ENCODE data around the gene MYL3. TPM values are rescaled to one million over a fixed set of nuclear protein-coding genes. Genes with fewer than 3 reads are reported as not detected.

MYL3 gene
- polyA plus RNA-seq, 4 donors: 21.8 to 29.0 (median 23.6) TPM

DNA sequence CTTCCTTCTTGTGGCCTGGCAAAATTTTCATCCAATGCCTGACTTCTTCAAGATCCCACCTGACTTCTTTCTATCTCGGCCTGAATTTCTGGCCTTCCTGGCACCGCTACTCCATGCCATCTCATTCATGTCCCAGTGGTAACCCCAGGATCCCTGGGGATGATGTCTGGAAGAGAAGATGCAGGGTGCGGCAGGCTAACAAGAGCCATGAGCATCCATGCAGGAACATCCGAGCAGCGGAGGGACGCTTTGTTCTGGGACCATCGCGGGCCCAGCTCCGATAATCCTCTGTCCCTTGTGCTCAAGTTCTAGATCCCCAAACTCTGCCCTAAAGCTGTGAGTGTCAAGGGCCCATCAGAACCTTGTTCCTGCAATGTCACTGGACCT, 10.9 kb downstream of the MYL3 start:
- no peak for DNase-seq (ENCODE audit: low read depth in 4 of 4, low spot score in 3 of 4)

- no peak for DNase-seq (ENCODE audit: low read depth in 4 of 4, low spot score in 3 of 4)
These were observed 11.6 kb downstream of the MYL3 start for GRCh38 chr3:46851364-46852333.

GRCh38 chr3:46850468-46850779, 12.8 kb downstream of the MYL3 start:
- no peak for DNase-seq (ENCODE audit: low read depth in 4 of 4, low spot score in 3 of 4)

GRCh38 chr3:46849686-46850467, 13.4 kb downstream of the MYL3 start:
- no peak for DNase-seq (ENCODE audit: low read depth in 4 of 4, low spot score in 3 of 4)

- DNase-seq (ENCODE audit: low read depth in 4 of 4, low spot score in 3 of 4): peak in 2 of 4 donors; percentile 43 to 64
These were observed 14.1 kb downstream of the MYL3 start for GRCh38 chr3:46849045-46849631.

GRCh38 chr3:46848271-46849044, 14.8 kb downstream of the MYL3 start:
- no peak for DNase-seq (ENCODE audit: low read depth in 4 of 4, low spot score in 3 of 4)

GRCh38 chr3:46847744-46848143, 15.5 kb downstream of the MYL3 start:
- no peak for DNase-seq (ENCODE audit: low read depth in 4 of 4, low spot score in 3 of 4)

DNA sequence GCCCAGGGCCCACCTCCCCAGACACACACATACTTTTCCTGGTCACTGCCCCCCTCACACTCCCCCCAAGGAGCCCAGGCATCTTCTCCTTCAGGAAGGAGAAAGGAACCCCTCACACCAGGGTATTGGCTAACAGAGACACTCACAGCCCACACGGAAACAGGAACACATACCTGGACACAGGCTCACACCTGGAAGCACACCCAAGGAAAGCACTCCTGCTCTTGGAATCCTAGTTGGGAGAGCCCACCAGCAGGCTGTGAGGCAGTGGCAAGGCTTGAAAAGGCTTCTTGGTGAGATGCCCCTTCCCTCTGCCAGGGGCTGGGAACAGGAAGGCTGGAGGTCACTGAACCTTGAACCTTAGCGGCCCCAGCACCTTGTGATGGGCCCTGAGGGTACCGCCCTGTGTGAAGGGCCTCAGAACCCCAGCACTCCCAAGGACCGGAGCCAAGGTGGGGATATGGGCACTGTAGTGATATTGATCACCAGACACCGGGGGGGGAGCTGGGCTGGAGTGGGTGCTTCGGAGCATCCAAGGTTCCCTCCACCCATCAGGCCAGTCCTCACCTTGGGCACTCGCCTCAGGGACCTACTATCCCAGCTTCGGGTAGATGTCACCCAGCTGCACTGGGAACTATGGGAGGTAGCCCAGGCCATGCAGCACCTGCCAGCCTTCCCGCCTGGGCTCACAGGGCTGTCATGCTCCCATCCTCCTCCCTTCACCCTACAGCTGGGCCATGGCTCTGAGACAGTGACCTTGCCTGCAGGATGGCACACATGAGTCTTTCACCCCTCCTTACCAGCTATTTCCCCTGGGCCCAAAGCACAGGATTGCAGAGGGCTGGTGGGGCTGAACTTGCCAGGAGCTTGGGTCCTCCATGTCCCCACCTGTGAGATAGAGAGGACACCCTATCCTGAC, 16.4 kb downstream of the MYL3 start:
- DNase-seq (ENCODE audit: low read depth in 4 of 4, low spot score in 3 of 4): no peak

GRCh38 chr3:46845860-46846623, 17.2 kb downstream of the MYL3 start:
- DNase-seq (ENCODE audit: low read depth in 4 of 4, low spot score in 3 of 4): peak; percentile 64 to 77 (median 70)

DNA sequence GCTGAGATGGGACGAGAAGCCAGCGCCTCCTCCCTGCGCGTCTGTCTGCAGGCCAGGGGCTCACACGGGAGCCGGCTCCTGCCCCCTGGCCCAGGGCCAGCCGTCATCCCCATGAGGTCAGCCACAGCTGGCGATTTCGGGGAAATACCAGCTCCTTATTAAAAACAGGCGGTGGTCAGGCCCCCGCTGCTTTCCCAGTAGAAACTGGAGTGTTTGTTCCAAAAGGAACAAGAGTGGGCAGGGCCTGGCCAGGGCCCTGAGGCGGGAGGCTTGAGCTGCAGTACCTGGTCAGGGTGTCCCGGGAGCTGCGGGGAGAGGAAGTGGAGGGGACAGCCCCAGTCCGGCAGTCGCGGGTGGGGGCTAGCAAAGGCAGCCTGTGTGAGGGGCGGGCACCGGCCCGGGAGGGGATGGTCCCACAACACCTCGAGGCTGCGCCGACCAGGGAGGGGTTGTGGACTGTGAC, 17.8 kb downstream of the MYL3 start:
- no peak for DNase-seq (ENCODE audit: low read depth in 4 of 4, low spot score in 3 of 4)

DNA sequence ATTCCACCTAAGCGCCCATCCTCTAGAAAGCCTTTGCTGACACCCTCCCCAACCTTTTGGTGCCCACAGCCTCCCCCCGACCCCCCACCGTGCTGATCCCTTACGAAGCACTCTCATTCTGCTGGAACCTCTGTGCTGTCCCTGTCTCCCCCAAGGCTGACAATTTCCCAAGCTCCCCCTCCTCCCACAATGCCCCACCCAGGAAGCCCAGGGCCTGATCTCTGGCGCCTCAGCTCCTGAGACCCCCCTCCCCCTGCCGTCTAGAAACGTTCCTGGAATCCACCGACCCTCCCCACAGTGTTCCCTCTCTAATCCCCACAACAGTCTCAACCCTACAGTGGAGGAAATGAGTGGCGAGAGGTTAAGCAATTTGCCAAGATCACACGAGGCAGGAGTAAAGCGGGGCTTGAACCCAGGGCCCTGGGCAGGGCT, 18.3 kb downstream of the MYL3 start:
- no peak for DNase-seq (ENCODE audit: low read depth in 4 of 4, low spot score in 3 of 4)

DNA sequence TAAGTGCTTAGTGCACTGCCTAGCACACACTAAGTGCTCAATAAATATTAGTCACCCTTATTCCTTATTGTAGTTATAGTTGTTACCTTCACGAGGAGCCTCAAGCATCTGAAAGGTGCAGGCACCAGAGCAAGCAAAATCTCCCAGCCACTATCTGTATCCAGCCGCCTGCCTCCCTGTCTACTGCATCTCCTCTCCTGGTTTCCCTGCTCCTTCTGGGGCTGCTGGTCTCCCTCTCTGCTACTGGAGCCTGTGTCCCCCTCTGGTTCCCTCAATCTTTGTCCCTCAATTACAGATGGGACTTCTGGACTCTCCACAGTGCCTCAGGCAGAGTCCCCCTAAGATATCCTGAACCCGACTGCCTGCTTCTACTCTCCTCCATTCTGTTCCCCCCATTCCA, 18.8 kb downstream of the MYL3 start:
- no peak for DNase-seq (ENCODE audit: low read depth in 4 of 4, low spot score in 3 of 4)

GRCh38 chr3:46843508-46843907, 19.7 kb downstream of the MYL3 start:
- no peak for DNase-seq (ENCODE audit: low read depth in 4 of 4, low spot score in 3 of 4)

- DNase-seq (ENCODE audit: low read depth in 4 of 4, low spot score in 3 of 4): no peak
These were observed 22.8 kb downstream of the MYL3 start for GRCh38 chr3:46840491-46840890.

GRCh38 chr3:46838301-46838700, 24.9 kb downstream of the MYL3 start:
- DNase-seq (ENCODE audit: low read depth in 4 of 4, low spot score in 3 of 4): no peak

- DNase-seq (ENCODE audit: low read depth in 4 of 4, low spot score in 3 of 4): no peak
These were observed 27.8 kb downstream of the MYL3 start for GRCh38 chr3:46835491-46835890.

GRCh38 chr3:46835054-46835453, 28.2 kb downstream of the MYL3 start:
- no peak for DNase-seq (ENCODE audit: low read depth in 4 of 4, low spot score in 3 of 4)
